IPS-18a (cell line): Measurements from ENCODE around the gene INPP5A.

Experiments
- H3K27ac ChIP-seq: one replicate; pipeline ENCODE4 v1.5.1; 2013; ENCODE audit warnings: low read length
- H3K27me3 ChIP-seq: one replicate; pipeline ENCODE4 v1.6.1; 2013; ENCODE audit warnings: mild to moderate bottlenecking, low read length; ENCODE audit not compliant: control insufficient read depth, insufficient read depth
- H3K36me3 ChIP-seq: one replicate; pipeline ENCODE4 v1.6.1; 2013; ENCODE audit warnings: low read depth, low read length; ENCODE audit not compliant: control insufficient read depth
- H3K4me1 ChIP-seq: one replicate; pipeline ENCODE4 v1.6.1; 2013; ENCODE audit warnings: low read depth, low read length; ENCODE audit not compliant: control insufficient read depth
- H3K4me3 ChIP-seq: one replicate; pipeline ENCODE4 v1.5.1; 2013; ENCODE audit warnings: low read length
- H3K9ac ChIP-seq: one replicate; pipeline ENCODE4 v1.6.1; 2013; ENCODE audit warnings: mild to moderate bottlenecking, low read length, moderate library complexity
- H3K9me3 ChIP-seq: one replicate; pipeline ENCODE4 v1.6.1; 2013; ENCODE audit warnings: low read depth, low read length; ENCODE audit not compliant: control insufficient read depth

INPP5A gene

GRCh38 chr10:132506711-132507408, 30.7 kb upstream of the INPP5A start:
- H3K36me3 ChIP-seq: no peaks in the 10 kb centered on the region
- H3K9me3 ChIP-seq: no peaks in the 10 kb centered on the region
- H3K4me1 ChIP-seq: no peaks in the 10 kb centered on the region
- no peaks in the 10 kb centered on the region for H3K27me3 ChIP-seq
- no peak overlapping the region for H3K9ac ChIP-seq
- H3K27ac ChIP-seq: no peak overlapping the region
- H3K4me3 ChIP-seq: no peak overlapping the region

GRCh38 chr10:132507409-132507955, 30.1 kb upstream of the INPP5A start:
- Histone ChIP-seq H3K4me3 (no peak overlapping the region), H3K36me3 (no peaks in the 10 kb centered on the region), H3K9me3 (no peaks in the 10 kb centered on the region), H3K9ac (no peak overlapping the region), H3K27me3 (no peaks in the 10 kb centered on the region), H3K4me1 (no peaks in the 10 kb centered on the region), H3K27ac (no peak overlapping the region)

GRCh38 chr10:132507956-132508490, 29.6 kb upstream of the INPP5A start:
- no peaks in the 10 kb centered on the region for H3K9me3 ChIP-seq
- H3K4me3 ChIP-seq: no peak overlapping the region
- H3K9ac ChIP-seq: no peak overlapping the region
- H3K27me3 ChIP-seq: no peaks in the 10 kb centered on the region
- no peaks in the 10 kb centered on the region for H3K4me1 ChIP-seq
- H3K27ac ChIP-seq: no peak overlapping the region
- no peaks in the 10 kb centered on the region for H3K36me3 ChIP-seq

- no peaks in the 10 kb centered on the region for H3K27me3 ChIP-seq
- H3K27ac ChIP-seq: no peak overlapping the region
- H3K9me3 ChIP-seq: no peaks in the 10 kb centered on the region
Observed at GRCh38 chr10:132508581-132509443, 28.8 kb upstream of the INPP5A start.

GRCh38 chr10:132509506-132510173, 27.9 kb upstream of the INPP5A start:
- no peak overlapping the region for H3K27ac ChIP-seq
- H3K4me1 ChIP-seq: no peaks in the 10 kb centered on the region
- H3K9me3 ChIP-seq: no peaks in the 10 kb centered on the region
- no peaks in the 10 kb centered on the region for H3K36me3 ChIP-seq
- no peak overlapping the region for H3K9ac ChIP-seq
- no peaks in the 10 kb centered on the region for H3K27me3 ChIP-seq
- no peak overlapping the region for H3K4me3 ChIP-seq

More at GRCh38 chr10:132508581-132509443, 28.8 kb upstream of the INPP5A start:
- Histone ChIP-seq H3K9ac (no peak overlapping the region), H3K4me1 (no peaks in the 10 kb centered on the region), H3K4me3 (no peak overlapping the region), H3K36me3 (no peaks in the 10 kb centered on the region)

- Histone ChIP-seq H3K9ac (no peak overlapping the region), H3K4me1 (no peaks in the 10 kb centered on the region), H3K27me3 (no peaks in the 10 kb centered on the region), H3K27ac (no peak overlapping the region), H3K36me3 (no peaks in the 10 kb centered on the region), H3K4me3 (no peak overlapping the region), H3K9me3 (no peaks in the 10 kb centered on the region)
Observed at GRCh38 chr10:132510174-132510611, 27.4 kb upstream of the INPP5A start.

- no peak overlapping the region for H3K4me3 ChIP-seq
- no peaks in the 10 kb centered on the region for H3K36me3 ChIP-seq
- peaks cover 1% of the 10 kb centered on the region for H3K27me3 ChIP-seq
- no peak overlapping the region for H3K27ac ChIP-seq
- no peaks in the 10 kb centered on the region for H3K9me3 ChIP-seq
- H3K4me1 ChIP-seq: peaks cover under 1% of the 10 kb centered on the region
- no peak overlapping the region for H3K9ac ChIP-seq
Observed at GRCh38 chr10:132511121-132512051, 26.2 kb upstream of the INPP5A start.

- H3K4me1 ChIP-seq: peaks cover 7% of the 10 kb centered on the region
- H3K4me3 ChIP-seq: no peak overlapping the region
- no peaks in the 10 kb centered on the region for H3K36me3 ChIP-seq
- H3K9ac ChIP-seq: no peak overlapping the region
- no peaks in the 10 kb centered on the region for H3K9me3 ChIP-seq
- peaks cover 4% of the 10 kb centered on the region for H3K27me3 ChIP-seq
- H3K27ac ChIP-seq: no peak overlapping the region
Observed at GRCh38 chr10:132512052-132512442, 25.5 kb upstream of the INPP5A start.

GRCh38 chr10:132512693-132513345, 24.8 kb upstream of the INPP5A start:
- Histone ChIP-seq H3K9ac (no peak overlapping the region), H3K4me1 (peaks cover 14% of the 10 kb centered on the region)

GRCh38 chr10:132514821-132515520, 22.6 kb upstream of the INPP5A start:
- Histone ChIP-seq H3K4me3 (no peak overlapping the region), H3K9ac (no peak overlapping the region), H3K9me3 (no peaks in the 10 kb centered on the region), H3K27me3 (peaks cover 31% of the 10 kb centered on the region), H3K36me3 (no peaks in the 10 kb centered on the region), H3K27ac (no peak overlapping the region), H3K4me1 (peaks cover 23% of the 10 kb centered on the region)

More at GRCh38 chr10:132512693-132513345, 24.8 kb upstream of the INPP5A start:
- Histone ChIP-seq H3K9me3 (no peaks in the 10 kb centered on the region), H3K36me3 (no peaks in the 10 kb centered on the region), H3K4me3 (no peak overlapping the region), H3K27ac (no peak overlapping the region), H3K27me3 (peaks cover 9% of the 10 kb centered on the region)
